WTC11 (cell line): Measurements from ENCODE around the gene ATXN7L3. TPM values are rescaled to one million over a fixed set of nuclear protein-coding genes. Genes with fewer than 3 reads are reported as not detected.
A peak's percentile ranks its signal among the peaks of the same experiment; 100 is the strongest.

Source experiments
- ATAC-seq: fragments of 200-7000 bp; cut with Tn5 transposase; 2 replicates; pipeline ENCODE4 v1.10.0; 2021; ENCODE audit warnings: mild to moderate bottlenecking, moderate library complexity
- CTCF ChIA-PET: fragments of 300-600 bp; sonication (Branson Sonifier 250); formaldehyde crosslinking; loops from one replicate; lab custom pipeline; 2021; ENCODE audit warnings: antibody characterized with exemption; lab: Charles Lee
- POLR2A ChIA-PET: fragments of 350-600 bp; sonication (Branson Sonifier 250); formaldehyde crosslinking; loops from one replicate; lab custom pipeline; 2021; ENCODE audit warnings: antibody characterized with exemption; lab: Charles Lee
- DNase-seq: peaks from one replicate; pipeline ENCODE4 v3.0.0; 2021; ENCODE audit warnings: low spot score
- H3K27ac Mint-ChIP-seq: 2 replicates; pipeline ENCODE4 v1.8.0; 2021; ENCODE audit warnings: mixed read lengths
- H3K27me3 Mint-ChIP-seq: 2 replicates; pipeline ENCODE4 v1.8.0; 2021; ENCODE audit warnings: low read depth, mild to moderate bottlenecking, moderate library complexity, mixed read lengths
- H3K36me3 Mint-ChIP-seq: 2 replicates; pipeline ENCODE4 v1.8.0; 2021; ENCODE audit warnings: mixed read lengths
- H3K4me1 Mint-ChIP-seq: 2 replicates; pipeline ENCODE4 v1.8.0; 2022; ENCODE audit warnings: mixed read lengths
- H3K4me3 Mint-ChIP-seq: 2 replicates; pipeline ENCODE4 v1.8.0; 2021; ENCODE audit warnings: mild to moderate bottlenecking, moderate library complexity, mixed read lengths
- H3K9me3 Mint-ChIP-seq: 2 replicates; pipeline ENCODE4 v1.8.0; 2021; ENCODE audit warnings: mixed read lengths
- ELF4 ChIP-seq: sonication (generic); formaldehyde crosslinking; IDR thresholded peaks from 2 replicates; pipeline ENCODE4 v1.8.1; 2022; ENCODE audit warnings: low read depth, mild to moderate bottlenecking, moderate library complexity, missing genetic modification reagents
- MYBL2 ChIP-seq: sonication (generic); formaldehyde crosslinking; IDR thresholded peaks from 2 replicates; pipeline ENCODE4 v1.8.1; 2023; ENCODE audit warnings: mild to moderate bottlenecking, moderate library complexity, missing genetic modification reagents
- NR2C2 ChIP-seq: sonication (generic); formaldehyde crosslinking; IDR thresholded peaks from 2 replicates; pipeline ENCODE4 v1.8.0; 2022; ENCODE audit warnings: mild to moderate bottlenecking, missing genetic modification reagents
- RELA ChIP-seq: sonication (generic); formaldehyde crosslinking; IDR thresholded peaks from 2 replicates; pipeline ENCODE4 v1.8.1; 2022; ENCODE audit warnings: missing genetic modification reagents, mild to moderate bottlenecking, borderline replicate concordance
- SMAD3 ChIP-seq: sonication (generic); formaldehyde crosslinking; IDR thresholded peaks from 2 replicates; pipeline ENCODE4 v1.8.0; 2022; ENCODE audit warnings: missing genetic modification reagents, mild to moderate bottlenecking, borderline replicate concordance
- SMAD4 ChIP-seq: sonication (generic); formaldehyde crosslinking; IDR thresholded peaks from 2 replicates; pipeline ENCODE4 v1.8.0; 2022; ENCODE audit warnings: mild to moderate bottlenecking, missing genetic modification reagents
- ZBTB21 ChIP-seq: sonication (generic); formaldehyde crosslinking; IDR thresholded peaks from 2 replicates; pipeline ENCODE4 v1.8.1; 2023; ENCODE audit warnings: mild to moderate bottlenecking, missing genetic modification reagents, borderline replicate concordance
- ZNF121 ChIP-seq: sonication (generic); formaldehyde crosslinking; IDR thresholded peaks from 2 replicates; pipeline ENCODE4 v1.8.0; 2023; ENCODE audit warnings: missing genetic modification reagents
- ZNF232 ChIP-seq: sonication (generic); formaldehyde crosslinking; IDR thresholded peaks from 2 replicates; pipeline ENCODE4 v1.8.0; 2022; ENCODE audit warnings: mild to moderate bottlenecking, missing genetic modification reagents
- ZNF263 ChIP-seq: sonication (generic); formaldehyde crosslinking; IDR thresholded peaks from 2 replicates; pipeline ENCODE4 v1.8.1; 2022; ENCODE audit warnings: low read depth, mild to moderate bottlenecking, moderate library complexity, missing genetic modification reagents
- total RNA-seq: library from RNA; stranded (reverse); gene quantifications from 3 replicates; pipeline ENCODE4 v1.2.3, GENCODE V29; 2021
- TF ChIP-seq, protein P1 (sequence below): fragments of 250-450 bp; sonication (Bioruptor Pico); IDR thresholded peaks from 2 replicates; pipeline ENCODE4 v1.8.0; 2021; ENCODE audit warnings: mild to moderate bottlenecking
- TF ChIP-seq, protein P2 (sequence below): sonication (generic); formaldehyde crosslinking; IDR thresholded peaks from 2 replicates; pipeline ENCODE4 v1.8.1; 2023; ENCODE audit warnings: mild to moderate bottlenecking, missing genetic modification reagents, borderline replicate concordance
- TF ChIP-seq, protein P3 (sequence below): sonication (generic); formaldehyde crosslinking; IDR thresholded peaks from 2 replicates; pipeline ENCODE4 v1.8.0; 2023; ENCODE audit warnings: missing genetic modification reagents
- TF ChIP-seq, protein P4 (sequence below): fragments of 250-450 bp; sonication (Bioruptor Pico); IDR thresholded peaks from 2 replicates; pipeline ENCODE4 v1.9.0; 2021; ENCODE audit warnings: mild to moderate bottlenecking
- TF ChIP-seq, protein P5 (sequence below): fragments of 250-450 bp; sonication (Bioruptor Pico); conservative IDR thresholded peaks from 2 replicates; pipeline ENCODE4 v1.9.0; 2021; ENCODE audit warnings: mild to moderate bottlenecking
- TF ChIP-seq, protein P6 (sequence below): sonication (generic); formaldehyde crosslinking; IDR thresholded peaks from 2 replicates; pipeline ENCODE4 v1.8.0; 2022; ENCODE audit warnings: mild to moderate bottlenecking, missing genetic modification reagents
- TF ChIP-seq, protein P7 (sequence below): fragments of 250-450 bp; sonication (Bioruptor Pico); IDR thresholded peaks from 2 replicates; pipeline ENCODE4 v2.1.2; 2022; ENCODE audit warnings: mild to moderate bottlenecking, moderate library complexity

ATXN7L3 gene
- total RNA-seq, 1 experiment from 2014 or later: 114 TPM

DNA sequence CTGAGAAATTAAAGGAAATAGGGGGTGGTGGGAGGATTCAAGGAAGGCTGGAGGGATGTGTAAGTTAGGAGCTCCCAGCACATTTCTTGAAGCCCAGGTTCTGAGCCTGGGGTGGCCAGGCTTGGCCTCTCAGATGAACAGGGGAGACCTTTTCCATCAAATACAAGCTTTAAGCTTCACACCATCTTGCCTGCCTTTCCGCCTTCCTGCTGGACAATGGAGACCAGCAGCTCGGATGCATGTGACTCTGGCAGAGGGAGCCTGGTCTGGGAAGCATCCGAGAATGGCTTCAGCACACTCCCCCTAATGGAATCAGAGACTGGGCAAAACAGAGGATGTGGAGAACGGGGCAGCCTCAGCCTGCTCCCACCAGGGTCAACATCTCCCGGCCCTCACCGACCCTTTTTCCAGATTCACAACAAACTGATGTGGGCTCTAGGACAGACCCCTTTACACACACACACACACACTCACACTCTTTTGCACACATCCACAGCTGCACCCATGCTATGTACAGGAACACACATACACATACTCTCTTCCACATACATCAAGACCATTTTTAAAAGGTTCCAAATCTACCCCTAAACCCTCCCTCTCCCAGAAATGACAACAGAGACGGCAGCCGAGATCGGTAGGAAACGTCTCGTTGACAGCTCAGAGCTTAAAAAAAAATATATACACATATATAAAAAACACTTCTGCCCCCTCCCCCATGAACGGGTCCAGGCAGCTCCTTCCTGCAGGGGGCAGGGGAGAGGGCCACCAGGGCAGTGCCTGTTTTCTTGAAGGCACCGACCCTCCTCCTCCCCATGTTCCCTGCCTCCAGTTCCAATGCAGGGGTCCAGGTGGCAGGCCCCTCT, 6.5 kb upstream of the ATXN7L3 start:
- TF ChIP-seq ZNF121 (CRISPR knock-in tag) (peak; percentile 36; the same call in 1 of the 2 replicates), RELA (CRISPR knock-in tag) (no peak), SMAD4 (CRISPR knock-in tag) (no peak)
- DNase-seq (no peak), ATAC-seq (no peak)
- Mint-ChIP-seq H3K36me3 (peaks cover 22% of the 10 kb centered on the region), H3K27ac (peak overlapping the region; percentile 27), H3K4me3 (no peak overlapping the region), H3K4me1 (peaks cover 25% of the 10 kb centered on the region), H3K27me3 (no peaks in the 10 kb centered on the region), H3K9me3 (no peaks in the 10 kb centered on the region)
- POLR2A ChIA-PET: interaction anchor here (0.7 to 1.3 kb wide), 5 partner anchors 11 to 109 kb away, joined by 3 to 5 read pairs (median 4); partner anchors contain the start of gene UBTF
- CTCF ChIA-PET: interaction anchor here (0.6 to 2.6 kb wide), 24 partner anchors 12 to 991 kb away, joined by 3 to 20 read pairs (median 4); partner anchors contain the start of genes GRN, HDAC5, RUNDC3A and SLC25A39

DNA sequence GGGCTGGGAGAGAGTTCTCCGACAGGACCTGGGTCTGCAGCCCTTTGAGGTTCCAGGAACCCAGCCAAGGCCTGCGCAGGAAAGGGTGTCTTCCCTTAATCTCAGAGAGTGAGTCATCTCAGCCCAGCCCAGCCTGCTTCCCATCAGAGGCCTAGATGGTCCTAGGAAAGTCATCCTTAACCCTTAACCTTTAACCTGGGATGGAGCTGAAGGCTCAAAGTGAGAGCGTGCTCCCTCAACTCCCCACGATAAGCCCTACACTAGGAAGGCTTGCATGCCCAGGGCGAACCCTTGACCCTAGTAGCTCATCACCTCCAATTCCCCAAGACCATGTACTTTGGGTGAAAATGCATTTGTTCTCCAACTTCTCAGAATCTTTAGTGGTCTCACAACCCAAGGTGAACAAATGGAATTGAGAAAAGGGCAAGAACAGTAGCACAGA, 4.8 kb upstream of the ATXN7L3 start:
- TF ChIP-seq ZNF232 (no peak), MYBL2 (CRISPR knock-in tag) (no peak), NR2C2 (no peak), SMAD3 (CRISPR knock-in tag) (no peak), ELF4 (no peak), ZNF263 (CRISPR knock-in tag) (no peak), ZBTB21 (no peak)
- TF ChIP-seq, protein P1, sequence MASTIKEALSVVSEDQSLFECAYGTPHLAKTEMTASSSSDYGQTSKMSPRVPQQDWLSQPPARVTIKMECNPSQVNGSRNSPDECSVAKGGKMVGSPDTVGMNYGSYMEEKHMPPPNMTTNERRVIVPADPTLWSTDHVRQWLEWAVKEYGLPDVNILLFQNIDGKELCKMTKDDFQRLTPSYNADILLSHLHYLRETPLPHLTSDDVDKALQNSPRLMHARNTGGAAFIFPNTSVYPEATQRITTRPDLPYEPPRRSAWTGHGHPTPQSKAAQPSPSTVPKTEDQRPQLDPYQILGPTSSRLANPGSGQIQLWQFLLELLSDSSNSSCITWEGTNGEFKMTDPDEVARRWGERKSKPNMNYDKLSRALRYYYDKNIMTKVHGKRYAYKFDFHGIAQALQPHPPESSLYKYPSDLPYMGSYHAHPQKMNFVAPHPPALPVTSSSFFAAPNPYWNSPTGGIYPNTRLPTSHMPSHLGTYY (CRISPR knock-in tag): no peak
- TF ChIP-seq, protein P2, sequence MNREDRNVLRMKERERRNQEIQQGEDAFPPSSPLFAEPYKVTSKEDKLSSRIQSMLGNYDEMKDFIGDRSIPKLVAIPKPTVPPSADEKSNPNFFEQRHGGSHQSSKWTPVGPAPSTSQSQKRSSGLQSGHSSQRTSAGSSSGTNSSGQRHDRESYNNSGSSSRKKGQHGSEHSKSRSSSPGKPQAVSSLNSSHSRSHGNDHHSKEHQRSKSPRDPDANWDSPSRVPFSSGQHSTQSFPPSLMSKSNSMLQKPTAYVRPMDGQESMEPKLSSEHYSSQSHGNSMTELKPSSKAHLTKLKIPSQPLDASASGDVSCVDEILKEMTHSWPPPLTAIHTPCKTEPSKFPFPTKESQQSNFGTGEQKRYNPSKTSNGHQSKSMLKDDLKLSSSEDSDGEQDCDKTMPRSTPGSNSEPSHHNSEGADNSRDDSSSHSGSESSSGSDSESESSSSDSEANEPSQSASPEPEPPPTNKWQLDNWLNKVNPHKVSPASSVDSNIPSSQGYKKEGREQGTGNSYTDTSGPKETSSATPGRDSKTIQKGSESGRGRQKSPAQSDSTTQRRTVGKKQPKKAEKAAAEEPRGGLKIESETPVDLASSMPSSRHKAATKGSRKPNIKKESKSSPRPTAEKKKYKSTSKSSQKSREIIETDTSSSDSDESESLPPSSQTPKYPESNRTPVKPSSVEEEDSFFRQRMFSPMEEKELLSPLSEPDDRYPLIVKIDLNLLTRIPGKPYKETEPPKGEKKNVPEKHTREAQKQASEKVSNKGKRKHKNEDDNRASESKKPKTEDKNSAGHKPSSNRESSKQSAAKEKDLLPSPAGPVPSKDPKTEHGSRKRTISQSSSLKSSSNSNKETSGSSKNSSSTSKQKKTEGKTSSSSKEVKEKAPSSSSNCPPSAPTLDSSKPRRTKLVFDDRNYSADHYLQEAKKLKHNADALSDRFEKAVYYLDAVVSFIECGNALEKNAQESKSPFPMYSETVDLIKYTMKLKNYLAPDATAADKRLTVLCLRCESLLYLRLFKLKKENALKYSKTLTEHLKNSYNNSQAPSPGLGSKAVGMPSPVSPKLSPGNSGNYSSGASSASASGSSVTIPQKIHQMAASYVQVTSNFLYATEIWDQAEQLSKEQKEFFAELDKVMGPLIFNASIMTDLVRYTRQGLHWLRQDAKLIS: no peak
- TF ChIP-seq, protein P3, sequence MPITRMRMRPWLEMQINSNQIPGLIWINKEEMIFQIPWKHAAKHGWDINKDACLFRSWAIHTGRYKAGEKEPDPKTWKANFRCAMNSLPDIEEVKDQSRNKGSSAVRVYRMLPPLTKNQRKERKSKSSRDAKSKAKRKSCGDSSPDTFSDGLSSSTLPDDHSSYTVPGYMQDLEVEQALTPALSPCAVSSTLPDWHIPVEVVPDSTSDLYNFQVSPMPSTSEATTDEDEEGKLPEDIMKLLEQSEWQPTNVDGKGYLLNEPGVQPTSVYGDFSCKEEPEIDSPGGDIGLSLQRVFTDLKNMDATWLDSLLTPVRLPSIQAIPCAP (CRISPR knock-in tag): no peak
- TF ChIP-seq, protein P4, sequence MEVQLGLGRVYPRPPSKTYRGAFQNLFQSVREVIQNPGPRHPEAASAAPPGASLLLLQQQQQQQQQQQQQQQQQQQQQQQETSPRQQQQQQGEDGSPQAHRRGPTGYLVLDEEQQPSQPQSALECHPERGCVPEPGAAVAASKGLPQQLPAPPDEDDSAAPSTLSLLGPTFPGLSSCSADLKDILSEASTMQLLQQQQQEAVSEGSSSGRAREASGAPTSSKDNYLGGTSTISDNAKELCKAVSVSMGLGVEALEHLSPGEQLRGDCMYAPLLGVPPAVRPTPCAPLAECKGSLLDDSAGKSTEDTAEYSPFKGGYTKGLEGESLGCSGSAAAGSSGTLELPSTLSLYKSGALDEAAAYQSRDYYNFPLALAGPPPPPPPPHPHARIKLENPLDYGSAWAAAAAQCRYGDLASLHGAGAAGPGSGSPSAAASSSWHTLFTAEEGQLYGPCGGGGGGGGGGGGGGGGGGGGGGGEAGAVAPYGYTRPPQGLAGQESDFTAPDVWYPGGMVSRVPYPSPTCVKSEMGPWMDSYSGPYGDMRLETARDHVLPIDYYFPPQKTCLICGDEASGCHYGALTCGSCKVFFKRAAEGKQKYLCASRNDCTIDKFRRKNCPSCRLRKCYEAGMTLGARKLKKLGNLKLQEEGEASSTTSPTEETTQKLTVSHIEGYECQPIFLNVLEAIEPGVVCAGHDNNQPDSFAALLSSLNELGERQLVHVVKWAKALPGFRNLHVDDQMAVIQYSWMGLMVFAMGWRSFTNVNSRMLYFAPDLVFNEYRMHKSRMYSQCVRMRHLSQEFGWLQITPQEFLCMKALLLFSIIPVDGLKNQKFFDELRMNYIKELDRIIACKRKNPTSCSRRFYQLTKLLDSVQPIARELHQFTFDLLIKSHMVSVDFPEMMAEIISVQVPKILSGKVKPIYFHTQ: no peak
- TF ChIP-seq, protein P5, sequence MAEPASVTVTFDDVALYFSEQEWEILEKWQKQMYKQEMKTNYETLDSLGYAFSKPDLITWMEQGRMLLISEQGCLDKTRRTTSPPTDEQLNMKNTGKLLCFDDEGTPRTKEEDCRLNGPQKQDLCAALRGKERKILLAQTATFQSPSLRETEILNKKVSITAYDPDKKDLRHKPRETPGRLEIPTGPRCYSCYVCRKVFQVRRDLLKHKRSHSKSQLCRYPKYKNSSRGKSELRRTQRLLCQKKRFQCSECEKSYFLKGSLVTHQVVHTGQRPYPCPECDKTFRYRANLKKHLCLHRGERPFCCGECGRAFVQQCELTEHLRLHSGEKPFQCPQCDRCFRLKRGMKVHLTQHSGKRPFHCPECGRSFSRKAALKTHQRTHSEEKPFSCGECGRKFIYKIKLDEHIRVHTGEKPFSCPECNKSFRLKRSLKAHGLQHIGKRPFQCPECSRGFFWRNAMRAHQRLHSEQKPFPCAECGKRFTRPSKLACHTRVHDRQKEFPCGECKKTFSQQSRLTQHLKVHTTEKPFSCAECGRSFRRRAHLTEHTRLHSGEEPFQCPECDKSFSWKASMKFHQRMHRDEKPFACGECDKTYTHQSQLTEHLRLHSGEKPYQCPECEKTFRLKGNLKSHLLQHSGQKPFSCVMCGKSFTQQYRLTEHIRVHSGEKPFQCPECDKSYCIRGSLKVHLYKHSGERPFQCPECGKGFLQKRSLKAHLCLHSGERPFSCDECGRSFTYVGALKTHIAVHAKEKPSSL (CRISPR knock-in tag): no peak
- TF ChIP-seq, protein P6, sequence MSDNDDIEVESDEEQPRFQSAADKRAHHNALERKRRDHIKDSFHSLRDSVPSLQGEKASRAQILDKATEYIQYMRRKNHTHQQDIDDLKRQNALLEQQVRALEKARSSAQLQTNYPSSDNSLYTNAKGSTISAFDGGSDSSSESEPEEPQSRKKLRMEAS (CRISPR knock-in tag): no peak
- TF ChIP-seq, protein P7, sequence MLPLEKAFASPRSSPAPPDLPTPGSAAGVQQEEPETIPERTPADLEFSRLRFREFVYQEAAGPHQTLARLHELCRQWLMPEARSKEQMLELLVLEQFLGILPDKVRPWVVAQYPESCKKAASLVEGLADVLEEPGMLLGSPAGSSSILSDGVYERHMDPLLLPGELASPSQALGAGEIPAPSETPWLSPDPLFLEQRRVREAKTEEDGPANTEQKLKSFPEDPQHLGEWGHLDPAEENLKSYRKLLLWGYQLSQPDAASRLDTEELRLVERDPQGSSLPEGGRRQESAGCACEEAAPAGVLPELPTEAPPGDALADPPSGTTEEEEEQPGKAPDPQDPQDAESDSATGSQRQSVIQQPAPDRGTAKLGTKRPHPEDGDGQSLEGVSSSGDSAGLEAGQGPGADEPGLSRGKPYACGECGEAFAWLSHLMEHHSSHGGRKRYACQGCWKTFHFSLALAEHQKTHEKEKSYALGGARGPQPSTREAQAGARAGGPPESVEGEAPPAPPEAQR (CRISPR knock-in tag): no peak
- ChIA-PET CTCF (interaction anchor here (0.6 to 1.9 kb wide), 24 partner anchors 8 to 171 kb away, joined by 3 to 26 read pairs (median 7); partner anchors contain the start of genes ASB16, FAM171A2, GRN and SLC25A39), POLR2A (interaction anchor here (0.6 kb wide), 2 partner anchors 10 to 37 kb away, joined by 4 to 13 read pairs; no protein-coding TSS in a partner anchor)
- Mint-ChIP-seq H3K36me3 (peaks cover 14% of the 10 kb centered on the region), H3K4me1 (peaks cover 27% of the 10 kb centered on the region), H3K27me3 (no peaks in the 10 kb centered on the region), H3K27ac (no peak overlapping the region), H3K4me3 (no peak overlapping the region), H3K9me3 (no peaks in the 10 kb centered on the region)
- ATAC-seq (no peak), DNase-seq (no peak)
